Brain microvascular endothelial cell (primary cell): Measurements from ENCODE around the gene GPR42.

Experiments
- DNase-seq: peaks from one replicate; pipeline ENCODE4 v3.0.0-alpha.2; 2020
- H3K27ac ChIP-seq: fragments of 250-450 bp; sonication (Bioruptor Pico); 2 replicates; pipeline ENCODE4 v1.5.1; 2020; ENCODE audit warnings: mild to moderate bottlenecking, moderate library complexity
- H3K27me3 ChIP-seq: fragments of 250-450 bp; sonication (Bioruptor Pico); replicated peaks from 2 replicates; pipeline ENCODE4 v1.5.1; 2020; ENCODE audit warnings: mild to moderate bottlenecking
- H3K36me3 ChIP-seq: fragments of 250-450 bp; sonication (Bioruptor Pico); replicated peaks from 2 replicates; pipeline ENCODE4 v1.5.1; 2020; ENCODE audit warnings: mild to moderate bottlenecking
- H3K4me3 ChIP-seq: 2 replicates; pipeline ENCODE4 v1.5.1; 2011; ENCODE audit warnings: low read depth, mild to moderate bottlenecking, control low read depth, low read length, moderate library complexity
- CTCF ChIP-seq: IDR thresholded peaks from 2 replicates; pipeline ENCODE4 v1.5.1; 2011; ENCODE audit warnings: low read depth, mild to moderate bottlenecking, moderate library complexity, low read length, control low read depth, inconsistent platforms; ENCODE audit errors: missing control alignments
- in situ Hi-C: cut with HindIII; loops from 2 replicates; pipeline ENCODE4 v1.10.0; 2017; ENCODE audit warnings: low sequenced_read_pairs, low pct_ligation_motif_present

Gene GPR42

GRCh38 chr19:35342430-35342829, 28.4 kb upstream of the GPR42 start:
- no peak for TF ChIP-seq CTCF
- no peak overlapping the region for H3K4me3 ChIP-seq
- H3K36me3 ChIP-seq = no peaks in the 10 kb centered on the region
- H3K27ac ChIP-seq = no peak overlapping the region
- no peak for DNase-seq
- H3K27me3 ChIP-seq = no peaks in the 10 kb centered on the region
- in situ Hi-C loops = no loop called here

- no peaks in the 10 kb centered on the region for H3K27me3 ChIP-seq
- in situ Hi-C loops = no loop called here
- no peak for DNase-seq
- no peaks in the 10 kb centered on the region for H3K36me3 ChIP-seq
- H3K27ac ChIP-seq = no peak overlapping the region
- TF ChIP-seq CTCF = no peak
- H3K4me3 ChIP-seq = no peak overlapping the region
Measured at GRCh38 chr19:35344511-35345031, 26.3 kb upstream of the GPR42 start.

- H3K36me3 ChIP-seq = no peaks in the 10 kb centered on the region
- H3K4me3 ChIP-seq = no peak overlapping the region
- no peak for DNase-seq
- in situ Hi-C loops = no loop called here
- no peaks in the 10 kb centered on the region for H3K27me3 ChIP-seq
- TF ChIP-seq CTCF = no peak
- H3K27ac ChIP-seq = no peak overlapping the region
Measured at GRCh38 chr19:35345671-35346111, 25.2 kb upstream of the GPR42 start.

GRCh38 chr19:35346193-35347052, 24.4 kb upstream of the GPR42 start:
- no peaks in the 10 kb centered on the region for H3K36me3 ChIP-seq
- no peak overlapping the region for H3K27ac ChIP-seq
- TF ChIP-seq CTCF = no peak
- no peaks in the 10 kb centered on the region for H3K27me3 ChIP-seq
- DNase-seq = no peak
- no peak overlapping the region for H3K4me3 ChIP-seq
- in situ Hi-C loops = no loop called here

GRCh38 chr19:35347171-35347929, 23.5 kb upstream of the GPR42 start, which contains the start of gene FFAR1:
TSS of gene FFAR1 (plus strand) at chr19:35347902. CDS start at chr19:35351552, 3,650 bp downstream.
- H3K27me3 ChIP-seq = no peaks in the 10 kb centered on the region
- no peak within 1 kb of the TSS for H3K4me3 ChIP-seq
- no peak within 1 kb of the TSS for H3K27ac ChIP-seq
- no peaks in the 10 kb centered on the region for H3K36me3 ChIP-seq
- no peak for TF ChIP-seq CTCF
- DNase-seq = no peak
- in situ Hi-C loops = no loop called here
